ENCODE results near the gene CES4A. TPM values are rescaled to one million over a fixed set of nuclear protein-coding genes. Genes with fewer than 3 reads are reported as not detected.

CES4A gene
- polyA plus RNA-seq, 1 of the 3 experiments (the other 2 are of a cell fraction) = 7.3 TPM

- TF ChIP-seq IRF3 (IDR thresholded peaks at IDR 0.05; ENCODE audit: low read depth, low read length) (no peak), TAF1 (IDR thresholded peaks at IDR 0.05; ENCODE audit: borderline replicate concordance, low read depth, low read length) (no peak), RXRA (IDR thresholded peaks at IDR 0.05; ENCODE audit: borderline replicate concordance, low read depth) (peak; percentile 30; the same call in 1 of the 2 replicates), FOXM1 (IDR thresholded peaks at IDR 0.05; ENCODE audit: low read depth) (no peak), TEAD4 (IDR thresholded peaks at IDR 0.05; ENCODE audit: borderline replicate concordance, insufficient read depth) (peak; percentile 31; the same call in 1 of the 2 replicates), USF2 (IDR thresholded peaks at IDR 0.05; ENCODE audit: borderline replicate concordance, low read depth, low read length) (no peak), RFX5 (IDR thresholded peaks at IDR 0.05; ENCODE audit: low read length) (no peak), EZH2phosphoT487 (IDR thresholded peaks at IDR 0.05; ENCODE audit: borderline replicate concordance, low read depth) (no peak), GABPA (IDR thresholded peaks at IDR 0.05; ENCODE audit: low read depth) (no peak), YY1 (IDR thresholded peaks at IDR 0.05; ENCODE audit: low read depth) (peak; percentile 41; the same call in 1 of the 2 replicates)
Measured at GRCh38 chr16:67055712-67056487, 67.5 kb downstream of the CES4A start (continued).

Small RNA genes lying within 50 kb of the gene (small RNA-seq; reads per million reads assigned to genes)
- gene RN7SL543P = 0 reads per million in 7 experiments

Other genes starting within 250 kb of the CES4A start
- 33.1 and 49.6 TPM in 2 replicates for gene DYNC1LI2, start 237.0 kb upstream of the CES4A start, polyA plus RNA-seq (2012; rRNA removed)
- gene TERB1, start 187.0 kb upstream of the CES4A start, polyA plus RNA-seq (2012; rRNA removed) = 0.06 and 0.08 TPM in 2 replicates
- gene NAE1, start 157.6 kb upstream of the CES4A start, polyA plus RNA-seq (2012; rRNA removed) = 33.8 and 45.5 TPM in 2 replicates
- gene CA7, start 144.2 kb upstream of the CES4A start, polyA plus RNA-seq (2012; rRNA removed) = 0.11 and 0.12 TPM in 2 replicates
- 4.7 and 7.3 TPM in 2 replicates for gene PDP2, start 108.1 kb upstream of the CES4A start, polyA plus RNA-seq (2012; rRNA removed)
- not detected in 2 replicates for gene CDH16, start 69.7 kb upstream of the CES4A start, polyA plus RNA-seq (2012; rRNA removed)
- 9.3 and 11.7 TPM in 2 replicates for gene RRAD, start 63.1 kb upstream of the CES4A start, polyA plus RNA-seq (2012; rRNA removed)
- 577 and 665 TPM in 2 replicates for gene CIAO2B, start 54.2 kb upstream of the CES4A start, polyA plus RNA-seq (2012; rRNA removed)
- gene CES2, start 53.1 kb upstream of the CES4A start, polyA plus RNA-seq (2012; rRNA removed) = 33.1 and 37.8 TPM in 2 replicates
- gene CES3, start 27.3 kb upstream of the CES4A start, polyA plus RNA-seq (2012; rRNA removed) = 1.4 and 1.8 TPM in 2 replicates
- 38.8 and 40.1 TPM in 2 replicates for gene CBFB, start 40.6 kb downstream of the CES4A start, polyA plus RNA-seq (2012; rRNA removed)
- gene PHAF1, start 121.4 kb downstream of the CES4A start, polyA plus RNA-seq (2012; rRNA removed) = 17.3 and 22.6 TPM in 2 replicates
- gene B3GNT9, start 162.4 kb downstream of the CES4A start, polyA plus RNA-seq (2012; rRNA removed) = 9.8 and 9.9 TPM in 2 replicates
- 27.7 and 28.5 TPM in 2 replicates for gene TRADD, start 171.3 kb downstream of the CES4A start, polyA plus RNA-seq (2012; rRNA removed)
- gene FBXL8, start 171.4 kb downstream of the CES4A start, polyA plus RNA-seq (2012; rRNA removed) = 17.8 and 21.8 TPM in 2 replicates
- gene HSF4, start 176.2 kb downstream of the CES4A start, polyA plus RNA-seq (2012; rRNA removed) = 33.4 and 44.4 TPM in 2 replicates
- gene NOL3, start 181.9 kb downstream of the CES4A start, polyA plus RNA-seq (2012; rRNA removed) = 34.1 and 38.7 TPM in 2 replicates
- 68.5 and 83.5 TPM in 2 replicates for gene MATCAP1, start 195.4 kb downstream of the CES4A start, polyA plus RNA-seq (2012; rRNA removed)
- gene EXOC3L1, start 201.5 kb downstream of the CES4A start, polyA plus RNA-seq (2012; rRNA removed) = 0.46 and 0.83 TPM in 2 replicates
- gene E2F4, start 203.6 kb downstream of the CES4A start, polyA plus RNA-seq (2012; rRNA removed) = 168 and 210 TPM in 2 replicates
- gene ELMO3, start 210.5 kb downstream of the CES4A start, polyA plus RNA-seq (2012; rRNA removed) = 2.3 and 3.1 TPM in 2 replicates
- 98.2 and 130 TPM in 2 replicates for gene TMEM208, start 238.5 kb downstream of the CES4A start, polyA plus RNA-seq (2012; rRNA removed)